ENCODE results near the gene RECK. TPM values are rescaled to one million over a fixed set of nuclear protein-coding genes. Genes with fewer than 3 reads are reported as not detected.
A peak's percentile ranks its signal among the peaks of the same experiment; 100 is the strongest.

The RECK gene
- polyA plus RNA-seq, 6 donors from 2014 or later, result 7.9 to 14.2 (median 11.2) TPM

- peaks cover 3 to 10% of the 10 kb centered on the region in 2 donors for H3K36me3 Mint-ChIP-seq
- H3K9me3 Mint-ChIP-seq, result peaks cover 4 to 12% (median 8%) of the 10 kb centered on the region in 7 donors
- peak overlapping the region in 1 of 6 donors; percentile 56 for H3K27ac Mint-ChIP-seq
- peak; percentile 29 for DNase-seq
- H3K27me3 Mint-ChIP-seq, result peaks cover 27 to 42% (median 37%) of the 10 kb centered on the region in 3 donors
- H3K4me3 Mint-ChIP-seq, result peak overlapping the region in 2 of 8 donors; percentile 30 to 32
- peak; percentile 68 to 69 for ATAC-seq (ENCODE audit: low read depth in 2 of 2)
- H3K4me1 Mint-ChIP-seq, result peaks cover 24 to 31% (median 25%) of the 10 kb centered on the region in 3 donors
Measured at GRCh38 chr9:36008774-36009300, 27.9 kb upstream of the RECK start.

- ATAC-seq (ENCODE audit: low read depth in 2 of 2) (no peak), DNase-seq (no peak)
- H3K36me3 Mint-ChIP-seq, result no peaks in the 10 kb centered on the region
- peak overlapping the region in 1 of 6 donors; percentile 51 for H3K27ac Mint-ChIP-seq
- peaks cover 24 to 28% (median 25%) of the 10 kb centered on the region in 3 donors for H3K4me1 Mint-ChIP-seq
- H3K4me3 Mint-ChIP-seq, result no peak overlapping the region
- H3K27me3 Mint-ChIP-seq, result peaks cover 33 to 44% (median 43%) of the 10 kb centered on the region in 3 donors
- peaks cover 0 to 8% (median 2%) of the 10 kb centered on the region in 7 donors for H3K9me3 Mint-ChIP-seq
Measured at GRCh38 chr9:36011379-36011778, 25.3 kb upstream of the RECK start.

- H3K4me3 Mint-ChIP-seq, result no peak overlapping the region
- H3K27ac Mint-ChIP-seq, result no peak overlapping the region
- ATAC-seq (ENCODE audit: low read depth in 2 of 2) (no peak), DNase-seq (no peak)
- H3K4me1 Mint-ChIP-seq, result peaks cover 0 to 4% (median 0%) of the 10 kb centered on the region in 3 donors
- peaks cover 23 to 29% (median 28%) of the 10 kb centered on the region in 3 donors for H3K27me3 Mint-ChIP-seq
- peaks cover 0 to 5% (median 0%) of the 10 kb centered on the region in 7 donors for H3K9me3 Mint-ChIP-seq
- H3K36me3 Mint-ChIP-seq, result no peaks in the 10 kb centered on the region
Measured at GRCh38 chr9:36017278-36017677, 19.4 kb upstream of the RECK start.

GRCh38 chr9:36018129-36018528, 18.6 kb upstream of the RECK start:
- Mint-ChIP-seq H3K4me3 (no peak overlapping the region), H3K27ac (no peak overlapping the region), H3K36me3 (no peaks in the 10 kb centered on the region), H3K4me1 (peaks cover 0 to 5% (median under 1%) of the 10 kb centered on the region in 3 donors), H3K9me3 (peaks cover 0 to 5% (median 0%) of the 10 kb centered on the region in 7 donors), H3K27me3 (peaks cover 16 to 26% (median 22%) of the 10 kb centered on the region in 3 donors)
- ATAC-seq (ENCODE audit: low read depth in 2 of 2) (no peak), DNase-seq (no peak)

GRCh38 chr9:36018891-36019720, 17.6 kb upstream of the RECK start:
- no peak for ATAC-seq (ENCODE audit: low read depth in 2 of 2)
- no peak for DNase-seq
- no peak overlapping the region for H3K27ac Mint-ChIP-seq
- no peak overlapping the region for H3K4me3 Mint-ChIP-seq
- no peaks in the 10 kb centered on the region for H3K36me3 Mint-ChIP-seq
- H3K9me3 Mint-ChIP-seq, result peaks cover 0 to 5% (median 0%) of the 10 kb centered on the region in 7 donors
- peaks cover 10 to 24% (median 19%) of the 10 kb centered on the region in 3 donors for H3K27me3 Mint-ChIP-seq
- peaks cover 5 to 10% (median 6%) of the 10 kb centered on the region in 3 donors for H3K4me1 Mint-ChIP-seq

GRCh38 chr9:36021968-36022367, 14.7 kb upstream of the RECK start:
- H3K4me1 Mint-ChIP-seq, result peaks cover 5 to 10% (median 6%) of the 10 kb centered on the region in 3 donors
- peak; percentile 34 to 52 for ATAC-seq (ENCODE audit: low read depth in 2 of 2)
- H3K27me3 Mint-ChIP-seq, result peaks cover 9 to 19% (median 11%) of the 10 kb centered on the region in 3 donors
- H3K9me3 Mint-ChIP-seq, result no peaks in the 10 kb centered on the region
- peak overlapping the region in 1 of 6 donors; percentile 14 for H3K27ac Mint-ChIP-seq
- no peak overlapping the region for H3K4me3 Mint-ChIP-seq
- DNase-seq, result no peak
- H3K36me3 Mint-ChIP-seq, result no peaks in the 10 kb centered on the region

GRCh38 chr9:36023260-36024048, 13.3 kb upstream of the RECK start:
- peak; percentile 69 to 85 for ATAC-seq (ENCODE audit: low read depth in 2 of 2)
- Mint-ChIP-seq H3K27ac (peak overlapping the region in 2 of 6 donors; percentile 61 to 72), H3K27me3 (peaks cover 9 to 19% (median 11%) of the 10 kb centered on the region in 3 donors), H3K9me3 (no peaks in the 10 kb centered on the region), H3K4me3 (peak overlapping the region in 1 of 8 donors; percentile 2), H3K4me1 (peaks cover 5 to 10% (median 6%) of the 10 kb centered on the region in 3 donors), H3K36me3 (no peaks in the 10 kb centered on the region)
- peak; percentile 55 for DNase-seq

- DNase-seq (no peak), ATAC-seq (ENCODE audit: low read depth in 2 of 2) (no peak)
- H3K27me3 Mint-ChIP-seq, result peaks cover 7 to 9% (median 7%) of the 10 kb centered on the region in 3 donors
- H3K9me3 Mint-ChIP-seq, result no peaks in the 10 kb centered on the region
- no peaks in the 10 kb centered on the region for H3K36me3 Mint-ChIP-seq
- H3K27ac Mint-ChIP-seq, result no peak overlapping the region
- no peak overlapping the region for H3K4me3 Mint-ChIP-seq
- H3K4me1 Mint-ChIP-seq, result peaks cover 12 to 27% (median 24%) of the 10 kb centered on the region in 3 donors
Measured at GRCh38 chr9:36025746-36026145, 11.0 kb upstream of the RECK start.

GRCh38 chr9:36029202-36029601, 7.5 kb upstream of the RECK start:
- Mint-ChIP-seq H3K4me3 (no peak overlapping the region), H3K4me1 (peaks cover 7 to 19% (median 18%) of the 10 kb centered on the region in 3 donors), H3K9me3 (no peaks in the 10 kb centered on the region), H3K27ac (no peak overlapping the region), H3K36me3 (no peaks in the 10 kb centered on the region), H3K27me3 (peaks cover 9 to 13% (median 11%) of the 10 kb centered on the region in 3 donors)
- ATAC-seq (ENCODE audit: low read depth in 2 of 2), result no peak
- no peak for DNase-seq

GRCh38 chr9:36029765-36030528, 6.8 kb upstream of the RECK start:
- Mint-ChIP-seq H3K27me3 (peaks cover 9 to 13% (median 11%) of the 10 kb centered on the region in 3 donors), H3K4me3 (peak overlapping the region in 5 of 8 donors; percentile 1 to 70 (median 34)), H3K4me1 (peaks cover 7 to 19% (median 18%) of the 10 kb centered on the region in 3 donors), H3K27ac (peak overlapping the region in 2 of 6 donors; percentile 1 to 22), H3K36me3 (no peaks in the 10 kb centered on the region), H3K9me3 (no peaks in the 10 kb centered on the region)
- no peak for ATAC-seq (ENCODE audit: low read depth in 2 of 2)
- no peak for DNase-seq

- DNase-seq (no peak), ATAC-seq (ENCODE audit: low read depth in 2 of 2) (no peak)
- no peak overlapping the region for H3K27ac Mint-ChIP-seq
- H3K4me3 Mint-ChIP-seq, result no peak overlapping the region
- H3K36me3 Mint-ChIP-seq, result no peaks in the 10 kb centered on the region
- H3K27me3 Mint-ChIP-seq, result peaks cover 9 to 13% (median 11%) of the 10 kb centered on the region in 3 donors
- H3K9me3 Mint-ChIP-seq, result no peaks in the 10 kb centered on the region
- H3K4me1 Mint-ChIP-seq, result peaks cover 7 to 19% (median 18%) of the 10 kb centered on the region in 3 donors
Measured at GRCh38 chr9:36030871-36031270, 5.8 kb upstream of the RECK start.

- Mint-ChIP-seq H3K9me3 (no peaks in the 10 kb centered on the region), H3K4me1 (peaks cover 7 to 24% (median 18%) of the 10 kb centered on the region in 3 donors), H3K4me3 (peak overlapping the region in 1 of 8 donors; percentile 57), H3K27ac (no peak overlapping the region), H3K27me3 (peaks cover 4 to 11% (median 9%) of the 10 kb centered on the region in 3 donors), H3K36me3 (no peaks in the 10 kb centered on the region)
- DNase-seq, result no peak
- ATAC-seq (ENCODE audit: low read depth in 2 of 2), result no peak
Measured at GRCh38 chr9:36031774-36032555, 4.7 kb upstream of the RECK start.

Data from naive B cell (primary cell).